Suprapubic skin (tissue), 4 donors: Measurements from ENCODE around the gene KCNB1.

Experiments used
- POLR2A ChIP-seq, 2 donors: fragments of 450-650 bp; IDR thresholded peaks; one replicate each; pipeline ENCODE4 v1.6.1; 2017; ENCODE audit warnings: antibody characterized with exemption in 2 of 2, mild to moderate bottlenecking in 2 of 2, moderate library complexity in 2 of 2
- POLR2AphosphoS5 ChIP-seq, 3 donors: sonication (generic); formaldehyde crosslinking; IDR thresholded peaks; one replicate each; pipeline ENCODE4 v1.6.1; 2017; ENCODE audit warnings: antibody characterized with exemption in 3 of 3
- TF ChIP-seq, protein P1 (sequence below), 2 donors: fragments of 200-600 bp in 1 of 2; fragments of 450-650 bp in 1 of 2; sonication (generic) in 1 of 2; IDR thresholded peaks; one replicate each; pipeline ENCODE4 v1.5.1; 2016 to 2019; ENCODE audit warnings: antibody characterized with exemption in 2 of 2, mild to moderate bottlenecking in 1 of 2, moderate library complexity in 1 of 2

- TF ChIP-seq, protein P1, sequence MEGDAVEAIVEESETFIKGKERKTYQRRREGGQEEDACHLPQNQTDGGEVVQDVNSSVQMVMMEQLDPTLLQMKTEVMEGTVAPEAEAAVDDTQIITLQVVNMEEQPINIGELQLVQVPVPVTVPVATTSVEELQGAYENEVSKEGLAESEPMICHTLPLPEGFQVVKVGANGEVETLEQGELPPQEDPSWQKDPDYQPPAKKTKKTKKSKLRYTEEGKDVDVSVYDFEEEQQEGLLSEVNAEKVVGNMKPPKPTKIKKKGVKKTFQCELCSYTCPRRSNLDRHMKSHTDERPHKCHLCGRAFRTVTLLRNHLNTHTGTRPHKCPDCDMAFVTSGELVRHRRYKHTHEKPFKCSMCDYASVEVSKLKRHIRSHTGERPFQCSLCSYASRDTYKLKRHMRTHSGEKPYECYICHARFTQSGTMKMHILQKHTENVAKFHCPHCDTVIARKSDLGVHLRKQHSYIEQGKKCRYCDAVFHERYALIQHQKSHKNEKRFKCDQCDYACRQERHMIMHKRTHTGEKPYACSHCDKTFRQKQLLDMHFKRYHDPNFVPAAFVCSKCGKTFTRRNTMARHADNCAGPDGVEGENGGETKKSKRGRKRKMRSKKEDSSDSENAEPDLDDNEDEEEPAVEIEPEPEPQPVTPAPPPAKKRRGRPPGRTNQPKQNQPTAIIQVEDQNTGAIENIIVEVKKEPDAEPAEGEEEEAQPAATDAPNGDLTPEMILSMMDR (IDR thresholded peaks at IDR 0.05), result no peak
- TF ChIP-seq POLR2A (IDR thresholded peaks at IDR 0.05) (no peak), POLR2AphosphoS5 (IDR thresholded peaks at IDR 0.05) (no peak)
Measured at GRCh38 chr20:49497398-49497669, 14.9 kb upstream of the KCNB1 start.
